ENCODE measurements around the gene OXER1. TPM values are rescaled to one million over a fixed set of nuclear protein-coding genes. Genes with fewer than 3 reads are reported as not detected.

The OXER1 gene
- total and polyA plus RNA-seq, 9 of the 15 experiments (the other 6 are each of a cell fraction or from before 2014, with no cell fraction given) = not detected

DNA sequence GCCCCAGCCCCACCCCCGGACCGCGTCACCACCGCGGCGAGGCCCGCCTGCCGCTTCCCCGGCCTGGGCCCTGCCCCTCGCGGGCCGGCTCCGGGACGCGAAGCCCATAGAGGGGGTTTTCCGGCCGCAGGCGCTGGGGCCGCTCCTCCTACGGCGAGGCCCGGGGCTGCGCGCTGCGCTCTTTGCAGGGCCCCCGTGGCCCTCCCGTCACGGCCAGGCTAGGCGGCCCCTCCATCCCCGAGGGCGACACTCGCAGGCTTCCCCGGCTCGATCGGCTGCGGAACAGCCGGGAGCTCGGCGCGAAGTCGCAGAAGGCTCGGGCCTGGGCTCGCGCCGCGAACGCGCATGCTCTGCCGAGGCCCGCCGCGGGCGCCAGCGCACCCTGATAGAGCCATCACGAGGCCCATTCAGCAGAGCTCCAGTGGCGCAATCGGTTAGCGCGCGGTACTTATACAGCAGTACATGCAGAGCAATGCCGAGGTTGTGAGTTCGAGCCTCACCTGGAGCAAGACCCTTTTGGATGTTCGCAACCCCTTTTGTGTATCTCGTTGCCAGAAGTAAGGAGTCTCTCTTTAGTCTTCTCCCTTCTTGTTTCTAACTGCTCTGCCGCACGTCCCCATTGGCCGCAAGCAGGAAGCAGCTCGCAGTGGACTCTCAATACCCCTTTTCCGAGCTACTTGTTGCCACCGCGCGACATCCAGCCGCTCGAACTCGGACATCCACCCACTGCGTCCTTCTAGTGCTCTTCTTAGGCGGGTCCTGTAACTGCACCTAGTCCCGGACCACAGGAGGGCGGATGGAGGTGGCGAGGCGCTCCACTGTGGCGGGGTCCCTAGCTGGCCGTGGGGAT, 46.4 kb upstream of the OXER1 start (continued):
- TF ChIP-seq, protein P1, sequence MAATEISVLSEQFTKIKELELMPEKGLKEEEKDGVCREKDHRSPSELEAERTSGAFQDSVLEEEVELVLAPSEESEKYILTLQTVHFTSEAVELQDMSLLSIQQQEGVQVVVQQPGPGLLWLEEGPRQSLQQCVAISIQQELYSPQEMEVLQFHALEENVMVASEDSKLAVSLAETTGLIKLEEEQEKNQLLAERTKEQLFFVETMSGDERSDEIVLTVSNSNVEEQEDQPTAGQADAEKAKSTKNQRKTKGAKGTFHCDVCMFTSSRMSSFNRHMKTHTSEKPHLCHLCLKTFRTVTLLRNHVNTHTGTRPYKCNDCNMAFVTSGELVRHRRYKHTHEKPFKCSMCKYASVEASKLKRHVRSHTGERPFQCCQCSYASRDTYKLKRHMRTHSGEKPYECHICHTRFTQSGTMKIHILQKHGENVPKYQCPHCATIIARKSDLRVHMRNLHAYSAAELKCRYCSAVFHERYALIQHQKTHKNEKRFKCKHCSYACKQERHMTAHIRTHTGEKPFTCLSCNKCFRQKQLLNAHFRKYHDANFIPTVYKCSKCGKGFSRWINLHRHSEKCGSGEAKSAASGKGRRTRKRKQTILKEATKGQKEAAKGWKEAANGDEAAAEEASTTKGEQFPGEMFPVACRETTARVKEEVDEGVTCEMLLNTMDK (IDR thresholded peaks at IDR 0.05; ENCODE audit: borderline replicate concordance, insufficient read depth, low read depth, low read length, poor library complexity, severe bottlenecking) = no peak
- TF ChIP-seq E2F3 (CRISPR knock-in tag; IDR thresholded peaks at IDR 0.05) (peak; percentile 36; the same call in 1 of the 2 replicates), HLTF (IDR thresholded peaks at IDR 0.05) (0 out of 2 replicates have a peak, but pooled peaks have one; percentile 22), TAF9B (IDR thresholded peaks at IDR 0.05; ENCODE audit: partially characterized antibody) (no peak), JUN (IDR thresholded peaks at IDR 0.05; ENCODE audit: borderline replicate concordance, low read depth, low read length) (peak; percentile 40; the same call in 1 of the 2 replicates), JUN (CRISPR knock-in tag; IDR thresholded peaks at IDR 0.05; ENCODE audit: borderline replicate concordance) (peak; percentile 79; the same call in 1 of the 2 replicates), PPARD (CRISPR knock-in tag; IDR thresholded peaks at IDR 0.05) (no peak), ZC3H8 (IDR thresholded peaks at IDR 0.05) (no peak), ZNF766 (CRISPR knock-in tag; conservative IDR thresholded peaks at IDR 0.05) (peak; percentile 55), ZNF511 (CRISPR knock-in tag; IDR thresholded peaks at IDR 0.05) (peak; percentile 76; the same call in 1 of the 2 replicates), SPI1 (IDR thresholded peaks at IDR 0.05; ENCODE audit: borderline replicate concordance, low read depth, low read length) (no peak), BHLHE40 (IDR thresholded peaks at IDR 0.05; ENCODE audit: low read length) (0 out of 2 replicates have a peak, but pooled peaks have one; percentile 42), RFX5 (IDR thresholded peaks at IDR 0.05; ENCODE audit: low read depth, low read length) (peak; percentile 72; the same call in 1 of the 2 replicates), TCF7L2 (IDR thresholded peaks at IDR 0.05; ENCODE audit: low read depth, low read length) (no peak), PTBP1 (IDR thresholded peaks at IDR 0.05; ENCODE audit: low read depth, low read length) (0 out of 2 replicates have a peak, but pooled peaks have one; percentile 26), FOSL1 (tag; conservative IDR thresholded peaks at IDR 0.05) (0 out of 2 replicates have a peak, but pooled peaks have one; percentile 36), KDM1A (IDR thresholded peaks at IDR 0.05) (peak in 1 of 2 experiments; percentile 44; a peak in 1 of 4 replicates), IFI16 (CRISPR knock-in tag; IDR thresholded peaks at IDR 0.05) (no peak), SNIP1 (IDR thresholded peaks at IDR 0.05; ENCODE audit: low read depth) (peak; percentile 58; the same call in 1 of the 2 replicates), RBM25 (IDR thresholded peaks at IDR 0.05; ENCODE audit: low read depth, low read length, severe bottlenecking) (peak; percentile 47)
- TF ChIP-seq, protein P2, sequence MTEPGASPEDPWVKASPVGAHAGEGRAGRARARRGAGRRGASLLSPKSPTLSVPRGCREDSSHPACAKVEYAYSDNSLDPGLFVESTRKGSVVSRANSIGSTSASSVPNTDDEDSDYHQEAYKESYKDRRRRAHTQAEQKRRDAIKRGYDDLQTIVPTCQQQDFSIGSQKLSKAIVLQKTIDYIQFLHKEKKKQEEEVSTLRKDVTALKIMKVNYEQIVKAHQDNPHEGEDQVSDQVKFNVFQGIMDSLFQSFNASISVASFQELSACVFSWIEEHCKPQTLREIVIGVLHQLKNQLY (CRISPR knock-in tag; conservative IDR thresholded peaks at IDR 0.05) = no peak
- TF ChIP-seq, protein P3, sequence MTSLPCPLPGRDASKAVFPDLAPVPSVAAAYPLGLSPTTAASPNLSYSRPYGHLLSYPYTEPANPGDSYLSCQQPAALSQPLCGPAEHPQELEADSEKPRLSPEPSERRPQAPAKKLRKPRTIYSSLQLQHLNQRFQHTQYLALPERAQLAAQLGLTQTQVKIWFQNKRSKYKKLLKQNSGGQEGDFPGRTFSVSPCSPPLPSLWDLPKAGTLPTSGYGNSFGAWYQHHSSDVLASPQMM (CRISPR knock-in tag; IDR thresholded peaks at IDR 0.05) = no peak
- TF ChIP-seq, protein P4, sequence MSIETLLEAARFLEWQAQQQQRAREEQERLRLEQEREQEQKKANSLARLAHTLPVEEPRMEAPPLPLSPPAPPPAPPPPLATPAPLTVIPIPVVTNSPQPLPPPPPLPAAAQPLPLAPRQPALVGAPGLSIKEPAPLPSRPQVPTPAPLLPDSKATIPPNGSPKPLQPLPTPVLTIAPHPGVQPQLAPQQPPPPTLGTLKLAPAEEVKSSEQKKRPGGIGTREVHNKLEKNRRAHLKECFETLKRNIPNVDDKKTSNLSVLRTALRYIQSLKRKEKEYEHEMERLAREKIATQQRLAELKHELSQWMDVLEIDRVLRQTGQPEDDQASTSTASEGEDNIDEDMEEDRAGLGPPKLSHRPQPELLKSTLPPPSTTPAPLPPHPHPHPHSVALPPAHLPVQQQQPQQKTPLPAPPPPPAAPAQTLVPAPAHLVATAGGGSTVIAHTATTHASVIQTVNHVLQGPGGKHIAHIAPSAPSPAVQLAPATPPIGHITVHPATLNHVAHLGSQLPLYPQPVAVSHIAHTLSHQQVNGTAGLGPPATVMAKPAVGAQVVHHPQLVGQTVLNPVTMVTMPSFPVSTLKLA (conservative IDR thresholded peaks at IDR 0.05) = peak; percentile 39 to 58; a peak in 3 of 4 replicates
